GM12878 (cell line): ENCODE results near the gene RABL2A.
"Not testable (repeated sequence)": the region's sequence is repeated elsewhere in the genome, so short reads cannot be mapped to it uniquely, and the experiment has no call there.

Source experiments
- CBFB ChIP-seq: IDR thresholded peaks from 2 replicates; pipeline ENCODE4 v1.6.1; 2016; ENCODE audit warnings: antibody characterized with exemption, low read depth
- CTCF ChIP-seq, 3 experiments: IDR thresholded peaks in 2 of 3; conservative IDR thresholded peaks in 1 of 3; 2 replicates each; pipeline ENCODE4 v1.5.1; 2011; ENCODE audit warnings: low read depth in 3 of 3, low read length in 3 of 3, mild to moderate bottlenecking in 3 of 3, control low read depth in 2 of 3, moderate library complexity in 2 of 3, inconsistent platforms in 1 of 3, mixed read lengths in 1 of 3; ENCODE audit not compliant: control insufficient read depth in 2 of 3, insufficient read depth in 1 of 3; ENCODE audit errors: extremely low read depth in 1 of 3
- MYC ChIP-seq: IDR thresholded peaks from 2 replicates; pipeline ENCODE4 v1.6.1; 2011; ENCODE audit warnings: mild to moderate bottlenecking, low read length, moderate library complexity, inconsistent platforms; ENCODE audit not compliant: insufficient read depth, insufficient replicate concordance, insufficient read length, severe bottlenecking
- SMARCA5 ChIP-seq: fragments of 450-650 bp; IDR thresholded peaks from 2 replicates; pipeline ENCODE4 v1.6.1; 2017; ENCODE audit warnings: mild to moderate bottlenecking
- ZNF384 ChIP-seq: IDR thresholded peaks from 2 replicates; pipeline ENCODE4 v1.6.1; 2012; ENCODE audit warnings: low read depth, mild to moderate bottlenecking, low read length, improper control_type of control experiment, borderline replicate concordance
- TF ChIP-seq, protein P1 (sequence below): fragments of 450-650 bp; IDR thresholded peaks from 2 replicates; pipeline ENCODE4 v1.6.1; 2017; ENCODE audit warnings: antibody characterized with exemption, mild to moderate bottlenecking, moderate library complexity

DNA sequence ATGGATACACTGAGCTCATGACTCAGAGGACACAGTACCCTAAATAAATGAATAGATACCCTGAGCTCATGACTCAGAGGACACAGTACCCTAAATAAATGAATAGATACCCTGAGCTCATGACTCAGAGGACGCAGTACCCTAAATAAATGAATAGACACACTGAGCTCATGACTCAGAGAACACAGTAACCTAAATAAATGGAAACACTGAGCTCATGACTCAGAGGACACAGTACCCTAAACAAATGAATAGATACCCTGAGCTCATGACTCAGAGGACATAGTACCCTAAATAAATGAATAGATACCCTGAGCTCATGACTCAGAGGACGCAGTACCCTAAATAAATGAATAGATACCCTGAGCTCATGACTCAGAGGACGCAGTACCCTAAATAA is 25.5 kb downstream of the RABL2A start:
- not testable (repeated sequence) for TF ChIP-seq CBFB; SMARCA5; CTCF (IDR thresholded peaks at IDR 0.05 in 2 of 3, conservative IDR thresholded peaks at IDR 0.05 in 1 of 3; ENCODE audit: control insufficient read depth in 2 of 3, extremely low read depth in 1 of 3, insufficient read depth in 1 of 3, low read depth in 3 of 3, low read length in 3 of 3); ZNF384; MYC
- TF ChIP-seq, protein P1, sequence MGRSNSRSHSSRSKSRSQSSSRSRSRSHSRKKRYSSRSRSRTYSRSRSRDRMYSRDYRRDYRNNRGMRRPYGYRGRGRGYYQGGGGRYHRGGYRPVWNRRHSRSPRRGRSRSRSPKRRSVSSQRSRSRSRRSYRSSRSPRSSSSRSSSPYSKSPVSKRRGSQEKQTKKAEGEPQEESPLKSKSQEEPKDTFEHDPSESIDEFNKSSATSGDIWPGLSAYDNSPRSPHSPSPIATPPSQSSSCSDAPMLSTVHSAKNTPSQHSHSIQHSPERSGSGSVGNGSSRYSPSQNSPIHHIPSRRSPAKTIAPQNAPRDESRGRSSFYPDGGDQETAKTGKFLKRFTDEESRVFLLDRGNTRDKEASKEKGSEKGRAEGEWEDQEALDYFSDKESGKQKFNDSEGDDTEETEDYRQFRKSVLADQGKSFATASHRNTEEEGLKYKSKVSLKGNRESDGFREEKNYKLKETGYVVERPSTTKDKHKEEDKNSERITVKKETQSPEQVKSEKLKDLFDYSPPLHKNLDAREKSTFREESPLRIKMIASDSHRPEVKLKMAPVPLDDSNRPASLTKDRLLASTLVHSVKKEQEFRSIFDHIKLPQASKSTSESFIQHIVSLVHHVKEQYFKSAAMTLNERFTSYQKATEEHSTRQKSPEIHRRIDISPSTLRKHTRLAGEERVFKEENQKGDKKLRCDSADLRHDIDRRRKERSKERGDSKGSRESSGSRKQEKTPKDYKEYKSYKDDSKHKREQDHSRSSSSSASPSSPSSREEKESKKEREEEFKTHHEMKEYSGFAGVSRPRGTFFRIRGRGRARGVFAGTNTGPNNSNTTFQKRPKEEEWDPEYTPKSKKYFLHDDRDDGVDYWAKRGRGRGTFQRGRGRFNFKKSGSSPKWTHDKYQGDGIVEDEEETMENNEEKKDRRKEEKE = not testable (repeated sequence)
